ENCODE data around the gene MORC1. TPM values are rescaled to one million over a fixed set of nuclear protein-coding genes. Genes with fewer than 3 reads are reported as not detected.
A peak's percentile ranks its signal among the peaks of the same experiment; 100 is the strongest.

Gene MORC1
- total RNA-seq, 2 experiments from 2014 or later = not detected

GRCh38 chr3:109045271-109046040 is 72.5 kb downstream of the MORC1 start:
- no peaks in the 10 kb centered on the region for H3K36me3 Mint-ChIP-seq (ENCODE audit: low read depth)
- POLR2A ChIA-PET = no interaction called here
- no peak overlapping the region for H3K27ac Mint-ChIP-seq
- peaks cover 2% of the 10 kb centered on the region for H3K27me3 Mint-ChIP-seq
- CTCF ChIA-PET = no interaction called here
- H3K4me1 Mint-ChIP-seq = no peaks in the 10 kb centered on the region
- no peak for DNase-seq
- no peaks in the 10 kb centered on the region for H3K9me3 Mint-ChIP-seq
- no peak overlapping the region for H3K4me3 Mint-ChIP-seq

- POLR2A ChIA-PET = no interaction called here
Observed at GRCh38 chr3:109035082-109035481, 82.9 kb downstream of the MORC1 start.

DNA sequence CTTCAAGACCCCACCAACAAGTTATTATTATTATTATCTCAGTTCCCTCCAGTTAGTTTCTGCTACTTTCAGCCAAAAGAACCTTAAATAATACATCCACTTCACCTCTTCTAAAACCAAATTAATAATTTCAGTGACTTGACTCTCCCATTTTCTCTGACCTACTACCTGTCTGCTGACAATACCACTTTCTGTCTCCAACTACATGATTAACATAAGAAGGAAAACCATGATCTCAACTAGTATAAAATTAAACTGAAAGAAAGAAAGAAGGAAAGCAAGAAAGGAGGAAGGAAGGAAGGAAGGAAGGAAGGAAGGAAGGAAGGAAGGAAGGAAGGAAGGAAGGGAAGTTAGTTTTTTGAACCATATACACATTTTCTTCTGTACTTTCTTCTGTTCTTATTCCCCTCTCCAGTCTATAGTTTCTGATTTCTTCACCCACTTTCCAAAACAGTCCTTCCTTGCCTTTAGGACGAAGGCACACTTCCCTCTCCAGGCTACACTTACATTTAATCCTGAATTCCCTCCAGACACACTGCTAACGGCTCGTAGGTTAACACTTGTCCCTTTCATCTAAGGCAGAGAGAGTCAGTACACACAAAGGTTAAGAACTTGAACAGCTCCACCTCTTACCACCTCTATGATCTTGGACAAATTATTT is 84.8 kb downstream of the MORC1 start:
- CTCF ChIA-PET = no interaction called here
- POLR2A ChIA-PET = no interaction called here
- Mint-ChIP-seq H3K9me3 (peaks cover 2% of the 10 kb centered on the region), H3K27me3 (peaks cover 22% of the 10 kb centered on the region), H3K36me3 (ENCODE audit: low read depth) (no peaks in the 10 kb centered on the region), H3K4me3 (no peak overlapping the region), H3K4me1 (no peaks in the 10 kb centered on the region), H3K27ac (no peak overlapping the region)
- DNase-seq = no peak

More at GRCh38 chr3:109035082-109035481, 82.9 kb downstream of the MORC1 start:
- Mint-ChIP-seq H3K4me3 (no peak overlapping the region), H3K27ac (no peak overlapping the region), H3K9me3 (peaks cover 3% of the 10 kb centered on the region), H3K4me1 (no peaks in the 10 kb centered on the region), H3K27me3 (peaks cover 20% of the 10 kb centered on the region), H3K36me3 (ENCODE audit: low read depth) (no peaks in the 10 kb centered on the region)
- no peak for DNase-seq
- CTCF ChIA-PET = no interaction called here

DNA sequence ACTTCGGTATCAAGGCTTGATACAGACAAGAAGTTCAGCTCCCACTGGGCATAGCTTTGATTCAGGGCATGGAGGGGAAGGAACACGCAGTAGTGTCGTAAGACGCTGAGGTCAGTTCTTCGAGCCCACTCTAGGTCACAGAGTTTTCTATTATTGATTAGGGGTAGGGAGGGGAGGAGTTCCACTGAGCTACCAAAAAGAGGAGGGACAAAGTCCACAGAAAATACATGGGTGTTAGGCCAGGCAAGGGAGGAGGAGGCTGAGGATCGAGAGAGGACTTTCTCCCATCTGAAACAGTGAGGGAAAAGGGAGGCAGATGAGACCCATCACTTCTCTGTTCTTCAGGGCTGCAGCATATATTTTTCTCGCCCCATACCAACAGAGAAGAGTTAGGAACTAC is 89.2 kb downstream of the MORC1 start:
- CTCF ChIA-PET = no interaction called here
- H3K9me3 Mint-ChIP-seq = no peaks in the 10 kb centered on the region
- H3K4me1 Mint-ChIP-seq = no peaks in the 10 kb centered on the region

GRCh38 chr3:109026821-109027220 is 91.1 kb downstream of the MORC1 start:
- ChIA-PET POLR2A (no interaction called here), CTCF (interaction anchor here (0.5 to 0.8 kb wide), 4 partner anchors 8 to 348 kb away, joined by 3 to 4 read pairs (median 3); no protein-coding TSS in a partner anchor)
- no peak overlapping the region for H3K4me3 Mint-ChIP-seq
- H3K4me1 Mint-ChIP-seq = no peaks in the 10 kb centered on the region
- no peaks in the 10 kb centered on the region for H3K9me3 Mint-ChIP-seq
- H3K27me3 Mint-ChIP-seq = peaks cover 4% of the 10 kb centered on the region
- no peaks in the 10 kb centered on the region for H3K36me3 Mint-ChIP-seq (ENCODE audit: low read depth)
- no peak for DNase-seq
- no peak overlapping the region for H3K27ac Mint-ChIP-seq

More for the DNA sequence above, 89.2 kb downstream of the MORC1 start:
- DNase-seq = no peak
- no peak overlapping the region for H3K4me3 Mint-ChIP-seq
- no peak overlapping the region for H3K27ac Mint-ChIP-seq
- peaks cover 7% of the 10 kb centered on the region for H3K27me3 Mint-ChIP-seq
- H3K36me3 Mint-ChIP-seq (ENCODE audit: low read depth) = no peaks in the 10 kb centered on the region
- POLR2A ChIA-PET = no interaction called here

DNA sequence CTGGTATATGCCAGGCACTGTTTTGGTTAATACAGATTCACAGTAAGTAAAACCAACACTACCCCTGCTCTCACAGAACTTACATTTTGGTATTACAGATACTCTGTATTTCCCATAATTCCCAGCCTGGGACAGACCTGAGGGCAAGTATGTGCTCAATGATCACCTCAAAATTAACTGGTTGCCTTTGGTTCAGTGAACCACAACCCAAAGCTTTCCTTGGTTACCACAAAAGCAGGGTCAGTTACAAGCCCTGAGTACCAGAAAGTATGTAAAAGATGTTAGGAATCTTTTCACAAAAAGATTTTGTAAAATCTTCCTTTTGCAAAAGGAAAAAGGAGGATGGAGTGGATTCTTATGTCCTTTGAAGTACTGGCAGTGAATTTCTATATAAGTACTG is 92.0 kb downstream of the MORC1 start:
- Mint-ChIP-seq H3K4me3 (no peak overlapping the region), H3K9me3 (no peaks in the 10 kb centered on the region), H3K27ac (no peak overlapping the region), H3K36me3 (ENCODE audit: low read depth) (no peaks in the 10 kb centered on the region), H3K4me1 (no peaks in the 10 kb centered on the region), H3K27me3 (peaks cover 4% of the 10 kb centered on the region)
- POLR2A ChIA-PET = interaction anchor here (0.6 kb wide), 1 partner anchor 437 kb away, joined by 4 read pairs; the partner anchor contains the start of gene CIP2A
- CTCF ChIA-PET = interaction anchor here (0.8 kb wide), 1 partner anchor 14 kb away, joined by 3 read pairs; no protein-coding TSS in a partner anchor
- DNase-seq = no peak

- ChIA-PET POLR2A (no interaction called here), CTCF (interaction anchor here (1.0 to 1.4 kb wide), 6 partner anchors 13 to 88 kb away, joined by 3 to 5 read pairs (median 3); no protein-coding TSS in a partner anchor)
- Mint-ChIP-seq H3K9me3 (no peaks in the 10 kb centered on the region), H3K4me1 (no peaks in the 10 kb centered on the region), H3K4me3 (no peak overlapping the region), H3K36me3 (ENCODE audit: low read depth) (no peaks in the 10 kb centered on the region), H3K27me3 (peaks cover 3% of the 10 kb centered on the region), H3K27ac (no peak overlapping the region)
- peak; percentile 55 for DNase-seq
Observed at GRCh38 chr3:109023656-109024254, 94.2 kb downstream of the MORC1 start.

DNA sequence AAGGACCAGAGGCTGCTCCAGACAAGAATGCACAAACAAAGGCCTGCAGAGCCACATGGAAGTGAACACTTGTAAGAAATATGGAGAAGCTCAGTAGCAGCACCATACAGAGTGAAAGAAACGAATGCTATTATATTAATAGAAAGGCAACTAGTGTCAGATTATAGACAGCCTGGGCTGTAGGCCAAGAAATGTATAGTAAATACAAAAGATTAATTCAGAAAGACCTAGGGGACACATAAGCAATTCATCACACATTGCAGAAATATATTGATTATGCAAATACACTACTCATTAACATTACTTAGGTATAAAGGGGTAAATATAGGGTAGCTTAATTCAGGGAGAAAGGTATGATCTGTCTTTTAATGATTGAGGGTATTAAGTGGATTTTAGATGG is 94.8 kb downstream of the MORC1 start:
- Mint-ChIP-seq H3K4me3 (no peak overlapping the region), H3K27ac (no peak overlapping the region), H3K9me3 (no peaks in the 10 kb centered on the region), H3K27me3 (peaks cover 2% of the 10 kb centered on the region), H3K36me3 (ENCODE audit: low read depth) (no peaks in the 10 kb centered on the region), H3K4me1 (no peaks in the 10 kb centered on the region)
- no peak for DNase-seq
- CTCF ChIA-PET = interaction anchor here (1.0 to 1.4 kb wide), 5 partner anchors 12 to 87 kb away, joined by 3 to 5 read pairs (median 3); no protein-coding TSS in a partner anchor
- POLR2A ChIA-PET = no interaction called here

DNA sequence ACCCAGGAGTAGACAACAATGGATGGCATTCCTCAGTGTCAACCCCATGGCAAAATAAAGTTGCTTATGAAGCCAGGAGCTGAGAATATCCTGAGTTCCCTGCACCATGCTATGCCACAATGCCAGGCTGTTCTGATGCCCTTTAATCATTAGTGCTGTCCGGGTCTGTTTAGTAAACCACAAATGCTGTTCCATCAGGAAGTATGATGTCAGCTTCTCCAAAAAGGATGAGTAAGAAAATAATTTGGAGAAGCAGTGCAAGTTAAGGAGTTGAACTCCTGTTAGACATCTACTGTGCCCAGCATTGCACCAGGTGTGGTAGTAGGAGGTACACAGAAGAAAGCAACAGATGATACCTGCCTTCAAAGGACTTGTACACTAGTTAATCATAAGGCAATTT is 96.4 kb downstream of the MORC1 start:
- H3K27ac Mint-ChIP-seq = no peak overlapping the region
- H3K27me3 Mint-ChIP-seq = no peaks in the 10 kb centered on the region
- no peak overlapping the region for H3K4me3 Mint-ChIP-seq
- DNase-seq = no peak
- ChIA-PET POLR2A (no interaction called here), CTCF (no interaction called here)
- H3K9me3 Mint-ChIP-seq = no peaks in the 10 kb centered on the region
- H3K4me1 Mint-ChIP-seq = no peaks in the 10 kb centered on the region
- no peaks in the 10 kb centered on the region for H3K36me3 Mint-ChIP-seq (ENCODE audit: low read depth)

- Mint-ChIP-seq H3K4me1 (no peaks in the 10 kb centered on the region), H3K36me3 (ENCODE audit: low read depth) (no peaks in the 10 kb centered on the region), H3K27me3 (no peaks in the 10 kb centered on the region), H3K4me3 (no peak overlapping the region), H3K27ac (no peak overlapping the region), H3K9me3 (no peaks in the 10 kb centered on the region)
- no peak for DNase-seq
- ChIA-PET POLR2A (interaction anchor here (0.6 kb wide), 1 partner anchor 313 kb away, joined by 3 read pairs; no protein-coding TSS in a partner anchor), CTCF (interaction anchor here (1.1 kb wide), 2 partner anchors 8 to 36 kb away, joined by 3 read pairs; no protein-coding TSS in a partner anchor)
Observed at GRCh38 chr3:109018828-109019227, 99.1 kb downstream of the MORC1 start.

DNA sequence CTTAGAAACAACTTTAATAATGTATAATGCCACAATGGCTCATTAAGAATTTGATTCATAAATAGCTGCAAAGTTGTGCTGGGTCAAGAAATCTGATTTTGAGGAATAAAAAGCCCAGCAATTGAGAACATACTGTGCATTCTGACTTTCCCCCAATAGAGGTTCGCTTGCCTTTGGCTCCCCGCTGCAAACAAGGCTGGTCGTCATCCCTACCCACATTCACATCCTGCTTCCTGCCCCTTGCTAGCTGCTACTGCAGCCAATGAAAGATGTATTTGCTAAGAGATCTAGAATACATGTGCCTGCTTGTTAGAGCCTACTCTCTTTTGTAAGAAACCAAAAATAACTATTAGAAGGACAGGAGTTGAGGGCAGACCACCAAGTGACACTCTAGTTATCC is 112.5 kb downstream of the MORC1 start:
- no peak overlapping the region for H3K4me3 Mint-ChIP-seq
- no peaks in the 10 kb centered on the region for H3K36me3 Mint-ChIP-seq (ENCODE audit: low read depth)
- DNase-seq = no peak
- POLR2A ChIA-PET = no interaction called here
- CTCF ChIA-PET = no interaction called here
- no peak overlapping the region for H3K27ac Mint-ChIP-seq
- no peaks in the 10 kb centered on the region for H3K4me1 Mint-ChIP-seq
- H3K27me3 Mint-ChIP-seq = peaks cover 12% of the 10 kb centered on the region
- H3K9me3 Mint-ChIP-seq = no peaks in the 10 kb centered on the region

GRCh38 chr3:108998436-108998835 is 119.5 kb downstream of the MORC1 start:
- Mint-ChIP-seq H3K4me1 (no peaks in the 10 kb centered on the region), H3K4me3 (no peak overlapping the region), H3K9me3 (no peaks in the 10 kb centered on the region), H3K27ac (no peak overlapping the region), H3K36me3 (ENCODE audit: low read depth) (no peaks in the 10 kb centered on the region), H3K27me3 (peaks cover 4% of the 10 kb centered on the region)
- POLR2A ChIA-PET = no interaction called here
- CTCF ChIA-PET = no interaction called here
- DNase-seq = no peak

GRCh38 chr3:108985844-108986243 is 132.1 kb downstream of the MORC1 start:
- Mint-ChIP-seq H3K4me3 (no peak overlapping the region), H3K27me3 (peaks cover 22% of the 10 kb centered on the region), H3K36me3 (ENCODE audit: low read depth) (no peaks in the 10 kb centered on the region), H3K9me3 (no peaks in the 10 kb centered on the region), H3K27ac (no peak overlapping the region), H3K4me1 (no peaks in the 10 kb centered on the region)
- DNase-seq = no peak
- ChIA-PET POLR2A (no interaction called here), CTCF (interaction anchor here (1.2 kb wide), 1 partner anchor 10 kb away, joined by 3 read pairs; no protein-coding TSS in a partner anchor)
